Iris pigment epithelial cell (primary cell): ENCODE results near the gene MALRD1.

Experiments
- DNase-seq: peaks from one replicate; pipeline ENCODE4 v3.0.0-alpha.2; 2011; ENCODE audit warnings: low read depth

The MALRD1 gene

DNA sequence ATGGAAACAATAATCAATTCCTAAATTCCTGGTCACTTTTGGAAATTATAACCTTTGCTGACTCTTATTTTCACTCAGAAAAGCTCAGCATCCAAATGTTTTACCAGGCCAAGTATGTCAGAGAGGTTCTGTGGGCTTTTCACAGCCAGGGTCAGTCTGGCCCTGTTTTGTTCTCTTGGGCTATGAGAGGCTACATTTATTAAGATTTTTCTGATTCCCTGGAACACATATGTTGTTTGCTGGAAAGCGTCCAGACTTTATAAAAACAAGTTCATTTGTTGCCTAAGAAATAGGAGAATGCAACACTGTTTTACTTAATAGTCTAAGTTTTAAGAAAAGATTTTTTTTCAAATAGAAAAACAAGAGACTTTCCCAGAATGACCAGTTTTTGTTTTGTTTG is 529.2 kb downstream of the MALRD1 start:
- DNase-seq = no peak

DNA sequence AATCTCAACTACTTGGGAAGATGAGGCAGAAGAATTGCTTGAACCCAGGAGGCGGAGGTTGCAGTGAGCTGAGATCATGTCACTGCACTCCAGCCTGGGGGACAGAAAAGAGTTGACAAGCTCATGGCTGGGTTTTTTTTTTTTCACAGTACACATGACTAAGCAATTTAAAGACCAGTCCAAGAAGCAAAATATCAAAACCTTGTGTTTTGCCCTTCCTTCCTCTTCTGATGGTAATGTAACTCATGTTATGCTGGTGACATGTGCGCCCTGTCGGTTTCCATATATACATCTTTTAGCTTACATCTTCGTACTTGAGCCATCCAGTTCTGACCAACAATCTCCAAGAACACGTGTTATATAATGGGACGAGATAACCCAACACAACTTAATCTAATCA is 530.0 kb downstream of the MALRD1 start:
- DNase-seq = no peak

DNA sequence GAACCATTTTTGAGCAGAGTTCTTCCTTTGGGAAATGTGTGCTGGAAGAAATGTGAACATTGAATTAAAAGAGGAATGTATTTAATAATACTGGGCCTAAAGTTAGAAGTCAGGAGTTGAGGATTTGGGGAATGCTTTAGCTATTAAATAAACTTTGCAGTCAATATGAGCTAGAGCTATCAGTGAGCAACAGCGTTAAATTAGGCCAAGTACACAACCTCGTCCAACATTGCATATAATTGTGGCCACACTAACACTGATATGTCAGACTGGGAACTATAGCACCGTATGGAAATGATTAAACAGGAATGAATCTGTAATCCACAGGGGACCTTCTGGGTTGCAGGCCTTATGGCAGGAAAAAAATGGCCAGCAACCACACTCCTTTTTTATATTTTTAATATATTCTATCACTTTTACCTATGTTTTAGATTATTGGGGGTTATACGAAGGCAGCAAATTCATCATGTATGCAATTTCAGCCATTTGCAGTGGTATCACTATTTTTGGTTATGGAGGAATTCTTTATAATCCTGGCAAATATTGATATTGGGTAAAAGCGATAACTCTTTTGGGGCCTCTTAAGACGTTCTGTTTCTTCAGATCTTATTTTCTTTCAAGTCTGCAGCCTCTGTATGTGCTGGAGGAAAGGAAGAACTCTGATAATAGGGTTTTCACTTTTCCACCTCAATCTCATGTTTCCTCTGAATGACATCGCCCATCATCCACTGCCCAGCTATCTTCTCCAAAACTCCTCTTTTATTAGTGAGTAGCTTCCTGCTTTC is 531.4 kb downstream of the MALRD1 start:
- DNase-seq = no peak

DNA sequence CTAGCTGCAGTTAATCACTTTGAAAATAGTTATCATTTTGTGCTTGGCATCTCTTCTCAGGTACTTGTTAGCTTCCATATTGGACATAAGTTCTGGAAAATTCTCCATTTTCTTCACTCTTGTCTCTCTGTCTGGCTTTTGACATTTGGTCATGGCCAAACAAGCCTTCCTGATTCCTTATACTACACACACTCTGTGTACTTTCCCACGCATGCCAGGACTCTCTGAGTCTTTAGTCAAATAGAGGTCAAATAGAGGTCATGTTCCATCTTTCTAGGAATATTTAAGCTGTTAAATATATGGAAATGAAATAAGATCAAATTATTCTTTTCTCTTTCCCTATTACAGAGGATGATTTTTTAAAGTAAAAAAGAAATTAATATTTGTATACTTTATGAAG is 532.1 kb downstream of the MALRD1 start:
- DNase-seq = no peak

DNA sequence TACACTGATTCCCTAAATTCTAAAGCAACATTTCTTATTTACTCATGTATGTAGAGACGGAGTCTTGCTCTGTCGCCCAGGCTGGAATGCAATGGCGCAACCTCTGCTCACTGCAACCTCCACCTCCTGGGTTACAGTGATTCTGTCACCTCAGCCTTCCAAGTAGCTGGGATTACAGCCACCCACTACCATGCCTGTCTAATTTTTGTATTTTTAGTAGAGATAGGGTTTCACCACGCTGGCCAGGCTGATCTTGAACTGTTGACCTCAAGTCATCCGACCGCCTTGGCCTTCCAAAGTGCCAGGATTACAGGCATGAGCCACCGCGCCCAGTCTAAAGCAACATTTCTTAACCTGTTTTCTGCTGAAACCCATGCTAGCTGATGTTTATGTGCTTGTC is 540.0 kb downstream of the MALRD1 start:
- DNase-seq = no peak

DNA sequence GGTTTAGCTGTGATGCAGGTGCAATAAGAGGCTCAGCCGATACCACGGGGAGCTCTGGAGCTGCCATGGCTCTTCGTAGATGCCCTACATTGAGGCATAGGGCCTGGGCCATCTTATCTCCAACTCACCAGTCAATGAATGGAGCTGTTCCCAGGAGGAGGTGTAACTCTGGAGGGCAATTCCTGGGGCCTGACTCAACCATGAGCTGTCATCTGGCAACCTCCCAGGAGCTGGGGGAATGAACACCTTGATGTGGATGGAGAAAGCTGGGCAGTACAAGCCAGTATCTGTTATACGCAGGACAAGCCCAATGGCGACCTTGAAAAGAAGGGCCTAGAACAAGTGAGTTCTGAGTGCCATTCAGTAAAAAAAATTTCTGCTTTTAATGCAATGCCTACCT is 543.7 kb downstream of the MALRD1 start:
- DNase-seq = peak; percentile 66

DNA sequence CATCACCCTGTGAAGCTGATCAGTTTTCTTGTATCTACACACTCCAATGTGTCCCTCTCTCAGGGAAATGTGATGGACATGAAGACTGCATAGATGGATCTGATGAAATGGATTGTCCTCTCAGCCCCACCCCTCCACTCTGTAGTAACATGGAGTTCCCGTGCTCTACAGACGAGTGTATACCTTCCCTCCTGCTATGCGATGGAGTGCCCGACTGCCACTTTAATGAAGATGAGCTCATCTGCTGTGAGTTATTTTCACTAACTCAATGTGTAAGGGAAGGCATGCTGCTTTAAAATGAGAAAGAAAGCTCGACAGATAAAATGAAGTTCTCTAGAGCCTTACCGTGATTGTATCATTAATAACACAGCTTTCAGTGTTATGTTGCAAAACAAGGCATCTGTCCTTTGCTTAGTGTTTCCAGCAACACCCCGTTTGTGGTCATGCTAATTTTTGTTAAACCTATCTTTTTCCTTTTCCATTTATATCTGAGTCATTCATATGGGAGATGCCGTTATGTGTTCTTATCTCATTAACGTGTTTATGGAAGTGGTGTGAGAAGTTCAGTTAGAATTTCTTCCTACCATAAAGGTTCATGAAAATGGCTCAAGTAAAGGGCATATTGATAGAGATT is 546.7 kb downstream of the MALRD1 start:
- no peak for DNase-seq

DNA sequence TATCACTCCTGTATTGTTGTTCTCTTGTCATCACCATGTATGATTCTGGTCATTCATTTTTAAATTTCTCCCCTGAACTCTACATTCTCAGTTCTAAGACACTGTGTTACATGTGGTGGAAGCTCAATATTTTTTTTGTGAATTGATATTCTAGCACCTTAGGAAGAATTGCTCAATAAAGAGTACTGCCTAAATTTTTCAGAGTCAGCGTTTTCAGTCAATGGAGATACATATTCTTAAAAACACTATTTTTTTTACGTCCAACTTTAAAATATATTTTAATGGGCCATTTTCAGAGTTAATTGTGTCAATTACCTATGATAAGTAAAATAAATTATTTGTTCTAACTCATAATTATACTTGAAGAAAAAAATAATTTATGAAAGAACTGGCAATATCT is 557.2 kb downstream of the MALRD1 start:
- no peak for DNase-seq

DNA sequence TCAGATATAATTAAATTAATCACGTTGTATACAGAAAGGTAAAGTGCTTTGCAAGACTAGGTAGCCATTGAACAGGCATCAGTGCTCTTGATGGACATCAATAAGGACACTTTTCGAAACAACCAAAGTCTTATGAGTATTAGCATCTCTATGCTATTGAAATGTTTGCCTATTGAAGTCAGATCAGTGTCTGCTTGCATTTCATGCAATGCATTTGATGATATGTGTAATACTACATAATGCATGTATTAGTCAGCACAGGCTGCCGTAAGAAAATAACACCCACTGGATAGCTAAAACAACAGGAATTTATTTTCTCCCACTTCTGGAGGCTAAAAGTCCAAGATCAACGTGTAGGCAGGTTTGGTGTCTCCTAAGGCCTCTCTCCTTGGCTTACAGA is 558.4 kb downstream of the MALRD1 start:
- DNase-seq = peak; percentile 35

DNA sequence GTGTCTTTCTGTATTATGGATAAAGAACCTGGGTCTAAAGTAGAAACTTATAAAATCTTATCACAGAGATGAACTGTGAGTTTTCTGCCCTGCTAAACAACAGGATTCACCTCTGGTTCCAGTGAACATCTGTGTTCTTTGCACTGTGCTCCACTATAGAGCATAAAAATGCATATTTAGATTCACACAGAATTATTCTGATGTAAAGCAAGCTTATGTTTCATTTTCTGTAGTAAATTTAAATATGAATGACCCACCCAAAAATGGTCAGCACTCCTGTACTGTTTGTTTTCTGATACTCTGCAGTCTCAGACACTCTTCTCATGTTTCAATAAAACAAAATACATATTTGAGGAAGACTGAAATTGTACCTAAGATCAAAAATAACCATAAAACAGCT is 563.2 kb downstream of the MALRD1 start:
- DNase-seq = no peak

DNA sequence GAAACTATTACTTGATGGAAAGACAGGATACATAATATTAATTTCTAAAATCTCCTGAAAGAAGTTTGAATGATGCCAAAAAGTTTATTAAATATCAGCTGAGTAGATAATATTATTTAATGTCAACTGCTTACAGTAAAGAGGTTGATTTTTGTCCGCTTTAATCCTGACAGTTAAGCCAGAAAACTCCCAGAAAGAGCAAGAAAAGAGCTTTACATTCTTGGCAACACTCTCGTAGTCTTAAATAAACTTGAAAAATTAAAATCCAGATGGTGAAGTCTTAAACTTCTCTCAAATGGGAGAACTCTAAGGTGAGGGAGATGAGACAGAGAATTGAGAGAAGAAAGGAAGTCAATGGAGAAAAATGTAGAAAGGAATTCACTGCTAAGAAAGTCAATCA is 568.4 kb downstream of the MALRD1 start:
- no peak for DNase-seq

DNA sequence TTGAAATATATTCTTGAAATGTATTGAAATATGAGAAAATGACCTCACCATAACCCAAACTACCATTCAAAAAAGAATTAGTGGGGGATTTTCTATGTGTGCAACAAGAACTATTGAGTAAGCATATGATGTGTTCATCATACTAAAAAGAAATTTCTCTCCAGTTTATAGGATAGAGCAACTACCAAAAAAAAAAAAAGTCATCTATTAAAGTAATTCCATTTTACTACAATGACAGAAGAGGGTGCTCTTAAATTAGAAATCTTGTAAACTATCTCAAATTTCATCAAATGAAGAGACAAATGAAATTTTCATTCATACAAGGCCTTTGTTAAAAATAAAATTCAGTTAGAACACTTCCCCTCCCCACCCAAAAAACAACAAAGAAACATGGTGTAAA is 572.2 kb downstream of the MALRD1 start:
- DNase-seq = peak; percentile 17

DNA sequence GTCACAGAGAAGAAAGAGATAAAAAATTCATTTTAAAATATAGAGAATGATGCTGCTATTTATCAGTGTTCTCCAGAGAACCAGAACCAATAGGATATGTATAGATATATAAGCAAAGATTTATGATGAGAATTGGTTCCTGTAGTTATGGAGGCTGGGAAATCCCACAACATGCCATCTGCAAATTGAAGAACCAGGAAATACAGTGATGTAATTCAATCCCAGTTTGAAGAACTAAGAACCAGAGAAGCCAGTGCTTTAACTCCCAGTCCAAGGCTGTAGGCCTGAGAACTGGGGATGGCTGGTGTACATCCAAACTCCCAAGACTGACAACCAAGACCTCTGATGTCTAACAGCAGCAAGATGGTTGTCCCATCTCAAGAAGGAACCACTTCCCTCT is 574.7 kb downstream of the MALRD1 start:
- DNase-seq = no peak

DNA sequence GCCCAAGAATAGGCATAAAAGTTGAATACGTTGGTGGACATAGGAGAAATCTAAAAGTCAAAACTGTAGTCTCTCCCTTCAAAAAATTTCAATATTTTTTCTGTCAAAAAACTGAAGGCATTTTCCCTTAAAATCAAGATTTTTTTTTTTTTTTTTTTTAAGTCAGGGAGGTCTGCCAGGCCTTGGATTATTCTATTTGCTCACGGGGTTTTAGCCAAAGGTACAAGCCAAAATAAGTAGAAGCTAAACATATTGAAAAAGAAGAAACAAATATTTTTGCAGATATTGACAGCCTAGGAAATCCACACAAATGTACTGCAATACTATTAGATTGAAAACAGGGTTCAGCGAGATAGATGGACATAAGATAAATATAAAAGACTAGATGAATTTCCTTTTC is 577.6 kb downstream of the MALRD1 start:
- DNase-seq = no peak

DNA sequence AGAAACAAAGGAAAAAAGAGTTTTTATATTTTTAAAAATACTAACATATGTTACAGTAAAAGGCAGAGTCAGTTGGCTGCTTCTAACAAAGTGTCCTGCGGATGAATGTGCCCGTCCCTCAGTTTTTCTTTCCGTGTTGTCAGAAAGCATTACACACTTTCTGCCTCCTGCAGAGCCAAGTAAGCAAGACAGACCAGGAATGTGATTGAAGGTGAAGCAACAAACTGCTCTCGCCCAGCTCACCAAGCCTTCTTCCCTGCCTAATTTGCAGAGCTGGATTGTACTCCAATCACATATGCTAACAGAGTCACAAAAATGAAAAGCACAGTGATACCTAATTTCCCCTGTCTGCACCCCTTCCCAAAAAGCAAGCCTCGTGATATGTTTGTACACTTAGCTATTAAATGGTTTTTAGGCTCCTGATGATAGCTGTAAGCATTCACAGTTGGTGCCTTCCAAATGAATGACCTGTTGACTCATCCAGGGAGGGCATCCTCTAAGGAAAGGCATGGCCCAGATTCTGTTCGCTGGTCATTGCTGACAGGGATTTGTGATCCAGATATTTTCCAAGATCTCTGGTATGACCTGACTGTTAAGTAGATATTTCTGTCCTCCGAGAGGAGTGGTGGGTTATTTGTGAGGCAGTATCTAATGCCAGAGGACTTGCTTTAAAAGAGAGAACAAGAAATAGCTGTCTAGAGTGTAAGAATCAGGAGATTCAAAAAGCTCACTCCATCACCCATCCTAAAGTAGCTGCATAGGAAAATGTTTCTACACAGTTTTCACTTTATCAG is 580.4 kb downstream of the MALRD1 start:
- DNase-seq = peak; percentile 64

DNA sequence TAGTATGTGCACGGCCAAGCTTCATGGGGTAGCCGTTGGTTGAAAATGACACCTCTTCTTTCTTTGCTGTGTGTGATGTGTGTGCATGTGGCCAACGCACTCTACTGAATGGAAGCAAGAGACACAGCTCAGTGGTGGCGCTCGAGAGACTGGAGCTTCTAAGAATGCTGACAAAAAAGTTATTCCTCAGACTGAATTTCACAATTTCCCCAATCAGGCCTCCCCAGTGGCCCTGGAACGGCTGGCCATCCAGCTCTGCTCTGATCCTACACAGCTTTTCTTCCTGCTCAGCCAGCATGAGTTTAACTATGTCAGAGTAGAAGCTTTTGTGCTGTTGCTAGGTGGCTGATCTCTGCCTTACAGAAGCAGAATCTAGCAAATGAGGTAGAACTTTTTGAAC is 581.0 kb downstream of the MALRD1 start:
- DNase-seq = peak; percentile 79

DNA sequence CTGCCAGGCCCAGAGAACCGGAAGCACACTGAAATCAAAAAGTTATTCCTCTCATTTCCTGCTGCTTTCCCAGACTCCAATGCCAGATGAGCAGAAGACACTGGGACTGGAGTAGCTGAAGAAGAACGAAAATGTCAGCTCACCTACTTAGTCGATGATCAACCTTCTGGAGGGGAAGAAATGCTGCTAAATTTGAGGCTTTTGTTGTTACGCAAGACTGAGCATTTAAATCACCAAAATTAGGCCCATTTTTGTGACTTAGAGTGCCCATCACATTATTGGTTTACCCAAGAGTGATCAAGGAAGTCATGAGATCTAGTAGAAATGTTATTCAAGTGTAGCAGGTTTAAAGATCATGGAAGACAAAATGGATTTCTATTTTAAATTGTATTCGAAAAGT is 585.6 kb downstream of the MALRD1 start:
- DNase-seq = no peak

DNA sequence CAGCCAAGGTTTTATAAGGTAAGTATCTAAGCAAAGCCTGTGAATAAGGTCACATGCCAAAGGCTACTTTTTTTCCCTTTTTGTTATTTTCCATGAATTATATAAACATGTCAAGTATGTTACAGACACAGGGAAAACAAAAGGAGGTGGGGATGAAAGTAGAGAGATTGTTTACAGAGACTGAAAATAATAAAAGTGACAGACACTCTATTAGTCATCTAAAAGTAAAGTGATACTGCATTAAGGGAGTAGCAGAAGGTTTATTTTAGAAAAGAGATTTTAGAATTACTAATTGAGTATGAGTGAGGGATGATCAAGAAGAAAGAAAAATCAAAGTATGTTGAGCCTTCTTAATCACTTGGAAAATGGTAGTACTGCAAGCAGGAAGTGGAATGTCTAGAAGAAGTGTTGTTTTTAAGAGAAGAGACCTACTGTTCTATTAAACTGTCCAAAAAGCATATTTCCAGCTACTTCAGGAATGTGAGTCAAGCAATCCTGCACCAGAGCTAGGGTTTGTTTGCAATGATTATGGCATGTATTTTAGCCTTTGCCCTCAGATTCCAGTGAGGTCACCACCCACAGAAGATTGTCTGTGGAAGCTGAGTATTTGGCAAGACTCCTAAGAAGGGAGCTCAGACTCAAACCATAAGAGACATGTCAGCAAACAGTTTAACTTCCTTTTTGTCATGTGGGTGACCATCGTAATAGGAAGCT is 589.7 kb downstream of the MALRD1 start:
- peak; percentile 98 for DNase-seq

DNA sequence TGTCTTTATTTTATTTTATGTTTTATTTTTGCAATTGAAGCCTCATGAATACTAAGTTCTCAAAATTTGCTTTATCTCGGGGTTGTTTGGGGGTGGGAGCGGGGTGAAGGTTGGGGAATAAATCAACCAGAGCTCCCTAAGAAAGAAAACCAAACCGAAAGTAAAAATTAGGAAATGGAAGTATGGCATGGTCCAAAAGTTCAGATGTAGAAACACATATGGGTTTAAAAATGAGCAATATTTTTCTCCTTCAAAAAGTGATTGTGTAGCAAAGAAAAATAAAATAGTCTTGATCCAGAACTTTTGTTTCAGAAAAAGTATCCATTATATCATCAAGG is 590.3 kb downstream of the MALRD1 start:
- DNase-seq = no peak

DNA sequence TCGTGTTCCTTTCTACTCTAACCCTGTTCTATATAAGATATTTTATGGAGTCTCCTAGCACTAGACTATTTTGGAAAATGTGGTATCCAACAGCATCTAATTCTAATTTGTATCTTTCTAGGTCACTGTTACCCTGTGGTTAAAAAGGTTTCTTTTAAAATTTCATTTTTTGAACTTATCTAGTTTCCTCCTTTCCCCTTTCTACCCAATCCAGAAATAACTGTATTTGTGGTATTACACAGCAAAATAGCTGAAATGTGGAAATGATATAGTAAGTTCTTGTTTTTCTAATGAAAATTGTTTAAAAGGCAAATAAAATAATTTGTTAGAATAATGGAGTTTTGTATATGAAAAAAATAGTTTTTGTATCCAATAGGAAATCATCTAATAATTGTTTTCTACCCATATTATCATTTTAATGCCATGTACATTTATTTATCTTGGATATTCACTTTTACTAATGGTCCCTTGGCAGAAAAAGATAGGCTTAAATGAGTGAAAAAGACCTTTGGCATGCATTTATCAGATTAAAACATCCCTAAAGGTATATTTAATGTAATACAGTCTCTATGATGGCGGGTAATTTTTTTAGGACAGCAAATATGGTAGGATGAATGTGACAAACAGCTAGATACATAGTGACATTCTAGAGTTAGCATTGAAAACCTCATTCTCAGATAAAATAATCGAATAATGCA is 592.1 kb downstream of the MALRD1 start:
- DNase-seq = no peak

DNA sequence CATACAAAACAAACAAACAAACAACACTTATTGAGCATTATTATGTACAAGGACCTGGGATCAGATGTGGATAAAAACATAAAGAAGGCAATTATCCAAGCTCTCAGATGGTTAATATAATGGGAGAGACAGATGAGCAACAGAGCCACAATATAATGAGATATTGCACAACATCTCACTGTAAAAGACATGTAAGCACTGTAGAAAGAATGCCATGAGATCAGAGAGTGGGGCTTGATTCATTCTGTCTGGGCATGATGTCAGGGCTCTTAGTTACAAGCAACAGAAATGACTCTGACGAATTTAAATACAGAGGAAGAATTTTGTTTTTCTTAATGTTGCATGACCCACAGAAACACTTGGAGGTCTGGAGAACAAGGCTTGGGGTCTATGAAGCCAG is 602.9 kb downstream of the MALRD1 start:
- peak; percentile 98 for DNase-seq

DNA sequence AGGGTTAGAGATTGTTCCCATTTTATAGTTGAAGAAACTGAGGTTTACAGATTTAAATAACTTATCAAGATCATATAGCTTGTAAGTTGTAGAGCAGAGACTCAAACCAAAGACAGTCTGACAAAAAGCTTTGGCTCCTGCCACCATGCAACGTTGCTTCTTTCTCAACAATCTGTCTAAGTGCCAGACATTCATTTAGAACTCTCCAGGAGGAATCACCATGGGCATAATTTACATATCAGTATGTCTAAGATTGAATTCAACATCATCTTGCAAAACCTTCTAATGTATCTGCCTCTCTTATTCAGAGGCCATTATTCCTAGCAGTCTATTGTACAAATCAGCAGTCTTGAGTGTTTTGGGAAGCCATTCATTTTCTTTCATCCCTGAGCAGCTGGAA is 604.1 kb downstream of the MALRD1 start:
- DNase-seq = no peak
